Activated gamma-delta T cell treated with Interleukin-2 at 50 U/mL for 16 hours (primary cell): ENCODE measurements around the gene XPO4.
"Not testable (repeated sequence)": the region's sequence is repeated elsewhere in the genome, so short reads cannot be mapped to it uniquely, and the experiment has no call there.

Experiments used
- DNase-seq: peaks from one replicate; pipeline ENCODE4 v3.0.0-alpha.2; 2020

The XPO4 gene

GRCh38 chr13:20779405-20779804 is 123.1 kb downstream of the XPO4 start:
- DNase-seq: no peak

- DNase-seq: no peak
Measured at GRCh38 chr13:20778311-20778710, 124.2 kb downstream of the XPO4 start.

GRCh38 chr13:20776751-20777150 is 125.8 kb downstream of the XPO4 start:
- DNase-seq: no peak

- no peak for DNase-seq
Measured at GRCh38 chr13:20775961-20776360, 126.6 kb downstream of the XPO4 start.

GRCh38 chr13:20774746-20775145 is 127.8 kb downstream of the XPO4 start:
- DNase-seq: no peak

- peak; percentile 92 for DNase-seq
Measured at GRCh38 chr13:20773194-20774080, 129.1 kb downstream of the XPO4 start, which contains the start of gene EEF1AKMT1. Gene EEF1AKMT1, minus strand, starts transcription at chr13:20773961. Its CDS starts 16,363 bp downstream, at chr13:20757598.

GRCh38 chr13:20772401-20773131 is 130.0 kb downstream of the XPO4 start:
- DNase-seq: no peak

- no peak for DNase-seq
Measured at GRCh38 chr13:20769834-20770233, 132.7 kb downstream of the XPO4 start.

- DNase-seq: no peak
Measured at GRCh38 chr13:20769091-20769490, 133.5 kb downstream of the XPO4 start.

GRCh38 chr13:20767309-20767943 is 135.1 kb downstream of the XPO4 start:
- no peak for DNase-seq

GRCh38 chr13:20760872-20761271 is 141.7 kb downstream of the XPO4 start:
- DNase-seq: no peak

GRCh38 chr13:20754009-20754408 is 148.5 kb downstream of the XPO4 start:
- no peak for DNase-seq

GRCh38 chr13:20749377-20749776 is 153.2 kb downstream of the XPO4 start:
- DNase-seq: no peak

GRCh38 chr13:20743830-20744404 is 158.6 kb downstream of the XPO4 start:
- DNase-seq: not testable (repeated sequence)

- no peak for DNase-seq
Measured at GRCh38 chr13:20740021-20740420, 162.5 kb downstream of the XPO4 start.

- DNase-seq: no peak
Measured at GRCh38 chr13:20738616-20739015, 163.9 kb downstream of the XPO4 start.

GRCh38 chr13:20729633-20730585 is 172.6 kb downstream of the XPO4 start:
- DNase-seq: no peak

GRCh38 chr13:20728579-20729311 is 173.8 kb downstream of the XPO4 start:
- no peak for DNase-seq

GRCh38 chr13:20727856-20728255 is 174.7 kb downstream of the XPO4 start:
- DNase-seq: no peak
